ENCODE measurements around the gene SPINT2. TPM values are rescaled to one million over a fixed set of nuclear protein-coding genes. Genes with fewer than 3 reads are reported as not detected.
"Not testable (repeated sequence)": the region's sequence is repeated elsewhere in the genome, so short reads cannot be mapped to it uniquely, and the experiment has no call there.

SPINT2 gene
- total RNA-seq, 4 donors from 2014 or later, result 14.3 to 30.6 (median 24.0) TPM

GRCh38 chr19:38223119-38223523 is 41.3 kb upstream of the SPINT2 start:
- TF ChIP-seq, protein P1, sequence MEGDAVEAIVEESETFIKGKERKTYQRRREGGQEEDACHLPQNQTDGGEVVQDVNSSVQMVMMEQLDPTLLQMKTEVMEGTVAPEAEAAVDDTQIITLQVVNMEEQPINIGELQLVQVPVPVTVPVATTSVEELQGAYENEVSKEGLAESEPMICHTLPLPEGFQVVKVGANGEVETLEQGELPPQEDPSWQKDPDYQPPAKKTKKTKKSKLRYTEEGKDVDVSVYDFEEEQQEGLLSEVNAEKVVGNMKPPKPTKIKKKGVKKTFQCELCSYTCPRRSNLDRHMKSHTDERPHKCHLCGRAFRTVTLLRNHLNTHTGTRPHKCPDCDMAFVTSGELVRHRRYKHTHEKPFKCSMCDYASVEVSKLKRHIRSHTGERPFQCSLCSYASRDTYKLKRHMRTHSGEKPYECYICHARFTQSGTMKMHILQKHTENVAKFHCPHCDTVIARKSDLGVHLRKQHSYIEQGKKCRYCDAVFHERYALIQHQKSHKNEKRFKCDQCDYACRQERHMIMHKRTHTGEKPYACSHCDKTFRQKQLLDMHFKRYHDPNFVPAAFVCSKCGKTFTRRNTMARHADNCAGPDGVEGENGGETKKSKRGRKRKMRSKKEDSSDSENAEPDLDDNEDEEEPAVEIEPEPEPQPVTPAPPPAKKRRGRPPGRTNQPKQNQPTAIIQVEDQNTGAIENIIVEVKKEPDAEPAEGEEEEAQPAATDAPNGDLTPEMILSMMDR (IDR thresholded peaks at IDR 0.05), result no peak
- no peak for DNase-seq (ENCODE audit: low spot score)
- ATAC-seq (ENCODE audit: low FRiP score), result no peak

DNA sequence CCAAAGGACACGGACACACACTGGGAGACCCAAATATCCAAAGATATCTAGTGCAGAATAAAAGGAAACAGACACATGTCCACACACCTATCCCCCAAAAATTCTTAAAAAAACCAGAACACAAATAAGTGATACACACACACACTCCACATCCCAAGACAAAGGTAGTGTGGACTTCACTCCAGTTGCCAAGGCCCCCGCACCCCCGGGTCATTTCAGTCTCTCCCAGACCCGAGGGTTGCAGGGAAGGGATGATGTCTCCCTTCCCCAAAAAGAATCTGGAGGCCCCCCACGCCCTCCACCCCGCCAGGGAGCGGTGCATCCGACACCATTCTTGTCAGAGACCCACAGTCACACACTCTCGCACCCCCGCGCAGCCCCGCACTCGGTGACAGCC is 40.8 kb upstream of the SPINT2 start:
- ATAC-seq (ENCODE audit: low FRiP score) (no peak), DNase-seq (ENCODE audit: low spot score) (no peak)
- TF ChIP-seq, protein P1 (IDR thresholded peaks at IDR 0.05), result no peak

DNA sequence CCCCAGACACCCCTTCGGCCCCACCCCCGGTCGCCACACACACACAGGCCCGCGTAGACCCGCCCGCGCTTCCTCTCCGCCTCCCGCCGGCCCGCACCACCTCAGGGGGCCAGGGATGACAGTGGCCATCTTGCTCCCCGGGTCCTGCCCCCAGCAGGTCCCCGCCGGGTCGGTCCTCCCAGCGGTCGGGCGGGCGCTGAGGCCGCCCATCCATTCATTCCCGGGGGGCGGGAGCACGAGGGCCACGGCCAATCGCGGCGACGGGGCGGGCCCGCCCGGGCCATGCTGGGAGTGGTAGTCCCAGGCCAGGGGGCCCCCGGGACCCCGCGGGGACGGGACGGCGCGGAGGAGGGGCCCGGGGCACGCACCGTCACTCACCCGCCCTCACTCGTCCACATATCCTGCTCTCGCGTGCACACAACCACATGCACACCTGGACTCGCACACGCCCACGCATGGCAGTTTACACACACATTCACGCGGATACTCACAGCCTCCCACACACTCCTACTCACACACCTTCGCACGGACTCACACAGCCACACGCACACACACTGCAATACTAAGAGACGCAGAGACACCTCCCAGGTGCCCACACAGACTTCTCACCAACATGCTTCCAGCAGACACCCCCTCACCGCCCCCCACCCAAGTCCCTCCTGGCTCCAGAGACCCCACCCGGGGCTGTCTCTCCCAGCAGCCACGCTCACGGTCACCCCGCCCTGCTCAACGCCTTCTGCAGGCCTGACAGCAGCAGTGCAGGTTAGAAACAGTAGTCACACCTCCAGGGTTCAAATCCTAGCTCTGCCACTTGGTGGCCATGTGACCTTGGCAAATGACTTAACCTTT is 40.1 kb upstream of the SPINT2 start, which contains the start of gene DPF1:
Gene DPF1, minus strand, starts transcription at position 209 of the 849 bp plus-strand sequence. Its CDS starts 80 bp downstream, at position 129.
- TF ChIP-seq, protein P1 (IDR thresholded peaks at IDR 0.05), result no peak
- peak; percentile 29 for ATAC-seq (ENCODE audit: low FRiP score)
- DNase-seq (ENCODE audit: low spot score), result no peak

DNA sequence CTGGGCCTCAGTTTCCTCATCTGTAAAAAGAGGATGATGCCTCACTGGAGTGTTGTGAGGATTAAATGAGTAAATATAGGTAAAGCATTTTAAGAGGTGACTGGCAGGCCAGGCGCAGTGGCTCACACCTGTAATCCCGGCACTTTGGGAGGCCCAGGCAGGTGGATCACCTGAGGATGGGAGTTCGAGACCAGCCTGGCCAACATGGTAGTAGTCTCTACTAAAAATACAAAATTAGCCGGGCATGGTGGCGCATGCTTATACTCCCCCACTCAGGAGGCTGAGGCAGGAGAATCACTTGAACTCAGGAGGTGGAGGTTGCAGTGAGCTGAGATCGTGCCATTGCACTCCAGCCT is 39.5 kb upstream of the SPINT2 start:
- ATAC-seq (ENCODE audit: low FRiP score); DNase-seq (ENCODE audit: low spot score): not testable (repeated sequence)

DNA sequence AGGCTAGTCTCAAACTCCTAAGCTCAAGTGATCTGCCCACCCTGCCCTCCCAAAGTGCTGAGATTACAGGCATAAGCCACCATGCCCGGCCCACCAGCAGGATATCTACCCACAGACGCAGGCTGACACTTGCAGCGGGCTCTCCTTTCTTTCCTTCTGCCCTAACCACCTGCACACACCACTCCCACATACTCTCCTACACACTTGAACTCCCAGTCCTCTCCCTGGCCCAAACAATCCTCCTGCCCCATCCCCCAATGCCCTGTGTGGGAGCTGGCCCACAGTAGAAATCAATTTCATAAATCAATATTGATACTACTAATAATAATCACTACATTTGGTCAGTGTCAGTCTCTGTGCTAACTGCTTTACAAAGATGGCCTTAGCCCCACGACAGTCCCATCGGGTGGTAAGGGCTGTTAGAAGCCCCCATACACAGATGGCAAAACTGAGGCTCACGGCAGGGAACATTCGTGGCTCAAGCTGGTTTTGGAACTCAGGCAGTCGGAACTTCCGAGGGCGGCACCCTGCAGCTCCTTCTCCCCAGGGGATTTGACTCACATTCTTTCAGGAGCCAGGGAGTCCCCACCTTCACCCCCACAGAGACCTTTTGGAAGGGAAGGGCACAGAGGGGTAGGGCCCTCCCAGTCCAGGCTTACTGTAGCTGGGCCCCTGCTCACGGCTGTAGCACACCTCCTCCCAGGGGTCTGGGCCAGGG is 36.9 kb upstream of the SPINT2 start:
- ATAC-seq (ENCODE audit: low FRiP score), result no peak
- no peak for DNase-seq (ENCODE audit: low spot score)
- TF ChIP-seq, protein P1 (IDR thresholded peaks at IDR 0.05), result no peak

DNA sequence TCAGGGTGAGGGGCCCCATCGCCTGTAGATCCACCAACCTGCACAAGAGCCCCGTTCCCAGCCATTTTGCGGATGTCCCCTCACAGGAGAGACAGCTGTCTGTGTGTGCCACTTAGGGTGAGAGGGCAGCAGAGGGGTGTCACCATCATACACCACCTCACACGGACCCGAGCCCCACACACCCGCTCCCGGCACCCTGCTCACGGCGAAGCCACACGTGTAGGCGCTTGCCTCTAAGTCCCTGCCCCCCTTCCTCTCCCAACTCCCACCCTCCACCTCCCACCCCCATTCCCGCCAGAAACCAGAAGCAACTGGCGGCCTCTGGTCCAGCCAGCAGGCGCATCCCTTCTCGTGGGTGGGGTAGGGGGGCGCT is 36.4 kb upstream of the SPINT2 start:
- ATAC-seq (ENCODE audit: low FRiP score) (no peak), DNase-seq (ENCODE audit: low spot score) (no peak)
- TF ChIP-seq, protein P1 (IDR thresholded peaks at IDR 0.05), result no peak

DNA sequence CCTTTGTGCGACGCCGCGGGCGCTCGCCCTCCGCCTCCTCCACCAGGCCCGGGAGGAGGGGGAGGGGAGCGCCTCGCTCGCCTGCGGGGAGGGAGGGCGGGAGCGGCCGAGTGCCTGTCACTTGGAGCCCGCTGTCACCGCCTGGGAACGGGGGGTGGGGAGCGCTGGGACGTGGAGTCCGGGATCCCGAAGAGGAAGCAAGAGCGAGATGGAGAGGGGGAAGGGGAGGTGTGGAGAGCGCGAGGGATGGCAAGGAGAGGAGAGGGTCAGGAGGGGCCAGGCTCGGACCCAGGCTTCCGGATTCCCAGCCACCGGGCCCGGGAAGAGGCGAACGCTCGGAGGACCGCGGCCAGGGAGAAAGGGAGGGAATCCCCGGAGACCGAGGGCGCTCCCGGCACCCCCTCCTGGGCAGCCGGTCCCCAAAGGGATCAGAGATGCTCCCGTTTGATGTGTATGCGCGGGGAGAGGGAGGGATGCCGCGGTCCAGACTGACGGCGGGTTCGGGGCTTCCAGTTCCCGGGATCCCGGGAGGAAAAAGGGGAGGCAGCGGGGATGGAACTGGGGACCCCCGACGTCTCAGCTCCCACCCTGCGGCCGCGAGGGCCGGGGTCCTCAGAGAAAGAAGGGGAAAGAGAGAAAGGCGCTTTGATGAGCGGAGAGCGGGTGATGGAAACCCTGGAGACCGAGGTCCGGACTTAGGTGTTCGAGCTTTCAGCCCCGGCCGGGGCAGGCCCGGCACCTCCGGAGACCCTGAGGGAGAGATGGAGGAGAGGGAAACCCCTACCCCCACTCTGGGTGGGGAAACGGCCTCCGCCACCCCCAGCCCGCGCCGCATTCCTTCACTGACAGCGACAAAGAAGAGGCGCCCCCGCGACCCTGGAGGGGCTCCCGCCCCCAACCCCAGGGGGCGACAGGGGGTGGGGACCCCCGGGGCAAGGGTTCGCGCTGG is 35.6 kb upstream of the SPINT2 start:
- DNase-seq (ENCODE audit: low spot score) (no peak), ATAC-seq (ENCODE audit: low FRiP score) (no peak)
- TF ChIP-seq, protein P1 (IDR thresholded peaks at IDR 0.05), result no peak

All from omental fat pad (tissue), 4 donors.